Fibroblast of the aortic adventitia (primary cell): ENCODE results near the gene NAXE. TPM values are rescaled to one million over a fixed set of nuclear protein-coding genes. Genes with fewer than 3 reads are reported as not detected.
"Not testable (repeated sequence)": the region's sequence is repeated elsewhere in the genome, so short reads cannot be mapped to it uniquely, and the experiment has no call there.

Experiments used
- DNase-seq: peaks from one replicate; pipeline ENCODE4 v3.0.0-alpha.2; 2010; ENCODE audit warnings: low read depth
- H3K4me3 ChIP-seq: 2 replicates; pipeline ENCODE4 v1.5.1; 2011; ENCODE audit warnings: low read depth, mild to moderate bottlenecking, control low read depth, low read length, moderate library complexity
- total RNA-seq: library from RNA; depleted of rRNA; stranded (reverse); fragments of >200 nt; gene quantifications from 2 replicates; pipeline ENCODE4 v1.2.3, GENCODE V29; 2012; ENCODE audit warnings: low replicate concordance
- TF ChIP-seq, protein P1 (sequence below): IDR thresholded peaks from 2 replicates; pipeline ENCODE4 v1.5.1; 2011; ENCODE audit warnings: mild to moderate bottlenecking, low read length, control low read depth, inconsistent platforms; ENCODE audit not compliant: insufficient read depth

The NAXE gene
- total RNA-seq, 1 donor: 64.2 TPM

DNA sequence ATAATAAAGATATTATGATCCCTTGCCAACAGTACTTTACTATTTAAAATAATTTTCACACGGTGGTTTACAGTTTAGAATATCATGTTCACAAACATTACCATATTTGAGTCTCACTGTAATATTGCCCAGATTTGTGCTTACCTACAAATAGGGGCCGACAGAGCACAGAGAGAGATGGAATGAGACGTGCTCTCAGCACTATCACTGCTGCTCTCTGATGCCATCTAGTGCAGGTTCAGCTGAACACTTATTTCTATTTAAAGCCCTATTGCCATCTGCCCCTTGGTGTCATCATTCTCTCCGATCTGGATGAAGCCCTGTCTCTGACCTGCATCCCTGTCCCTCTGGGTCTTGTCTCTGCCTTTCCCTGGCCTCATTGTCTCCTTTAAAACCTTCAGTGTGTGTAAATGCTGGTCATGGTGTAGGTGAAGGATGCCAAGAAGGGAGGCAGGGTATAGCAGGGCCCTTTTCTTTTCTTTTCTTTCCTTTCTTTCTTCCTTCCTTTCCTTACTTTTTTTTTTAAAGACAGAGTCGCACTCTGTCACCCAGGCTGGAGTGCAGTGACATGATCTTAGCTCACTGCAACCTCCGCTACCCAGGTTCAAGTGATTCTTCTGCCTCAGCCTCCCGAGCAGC is 16.6 kb downstream of the NAXE start:
- DNase-seq: peak; percentile 82
- H3K4me3 ChIP-seq: no peak overlapping the region
- TF ChIP-seq, protein P1, sequence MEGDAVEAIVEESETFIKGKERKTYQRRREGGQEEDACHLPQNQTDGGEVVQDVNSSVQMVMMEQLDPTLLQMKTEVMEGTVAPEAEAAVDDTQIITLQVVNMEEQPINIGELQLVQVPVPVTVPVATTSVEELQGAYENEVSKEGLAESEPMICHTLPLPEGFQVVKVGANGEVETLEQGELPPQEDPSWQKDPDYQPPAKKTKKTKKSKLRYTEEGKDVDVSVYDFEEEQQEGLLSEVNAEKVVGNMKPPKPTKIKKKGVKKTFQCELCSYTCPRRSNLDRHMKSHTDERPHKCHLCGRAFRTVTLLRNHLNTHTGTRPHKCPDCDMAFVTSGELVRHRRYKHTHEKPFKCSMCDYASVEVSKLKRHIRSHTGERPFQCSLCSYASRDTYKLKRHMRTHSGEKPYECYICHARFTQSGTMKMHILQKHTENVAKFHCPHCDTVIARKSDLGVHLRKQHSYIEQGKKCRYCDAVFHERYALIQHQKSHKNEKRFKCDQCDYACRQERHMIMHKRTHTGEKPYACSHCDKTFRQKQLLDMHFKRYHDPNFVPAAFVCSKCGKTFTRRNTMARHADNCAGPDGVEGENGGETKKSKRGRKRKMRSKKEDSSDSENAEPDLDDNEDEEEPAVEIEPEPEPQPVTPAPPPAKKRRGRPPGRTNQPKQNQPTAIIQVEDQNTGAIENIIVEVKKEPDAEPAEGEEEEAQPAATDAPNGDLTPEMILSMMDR: peak; percentile 89

DNA sequence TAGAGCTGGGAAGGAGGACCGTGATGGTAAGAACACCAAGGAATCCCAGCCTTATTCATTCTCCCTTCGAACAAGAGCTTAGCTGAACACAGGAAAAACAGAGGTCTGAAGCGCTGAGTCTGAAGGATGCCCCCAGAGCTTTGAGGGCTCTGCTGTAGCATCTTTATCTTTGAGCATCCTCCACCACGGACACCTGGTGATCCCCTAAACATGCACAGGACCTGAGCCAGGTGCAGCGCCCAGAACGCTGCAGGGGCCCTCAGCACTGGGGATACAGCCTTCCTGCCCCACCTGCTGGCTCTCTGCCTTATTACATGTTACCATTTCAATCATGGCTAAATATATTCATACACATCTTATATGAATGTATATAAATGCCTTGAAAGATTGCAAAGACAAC is 17.4 kb downstream of the NAXE start:
- TF ChIP-seq, protein P1: peak; percentile 37
- no peak overlapping the region for H3K4me3 ChIP-seq
- DNase-seq: no peak

GRCh38 chr1:156610072-156610471 is 18.5 kb downstream of the NAXE start:
- DNase-seq, H3K4me3 ChIP-seq: not testable (repeated sequence)

DNA sequence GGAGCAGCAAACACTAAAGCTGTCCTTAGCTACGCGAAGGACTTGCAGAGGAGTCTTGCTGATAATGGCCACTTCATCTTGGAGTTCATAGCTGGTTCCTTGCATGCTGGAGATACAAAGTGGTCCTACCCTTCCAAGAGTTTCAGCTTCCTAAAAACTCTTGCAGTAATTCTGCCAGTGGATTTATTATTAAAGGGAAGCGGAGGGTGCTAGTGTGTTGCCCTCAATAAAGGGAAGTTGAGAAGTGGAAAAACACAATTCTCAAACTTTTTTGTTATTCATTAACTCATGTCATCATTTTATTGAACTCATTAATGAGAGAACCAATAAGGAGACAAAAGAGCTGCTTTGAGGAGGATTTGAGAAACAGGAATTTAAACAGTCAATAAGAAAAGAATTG is 21.1 kb downstream of the NAXE start:
- no peak overlapping the region for H3K4me3 ChIP-seq
- TF ChIP-seq, protein P1: no peak
- DNase-seq: no peak

GRCh38 chr1:156615946-156616345 is 24.4 kb downstream of the NAXE start:
- no peak overlapping the region for H3K4me3 ChIP-seq
- TF ChIP-seq, protein P1: no peak
- DNase-seq: no peak

DNA sequence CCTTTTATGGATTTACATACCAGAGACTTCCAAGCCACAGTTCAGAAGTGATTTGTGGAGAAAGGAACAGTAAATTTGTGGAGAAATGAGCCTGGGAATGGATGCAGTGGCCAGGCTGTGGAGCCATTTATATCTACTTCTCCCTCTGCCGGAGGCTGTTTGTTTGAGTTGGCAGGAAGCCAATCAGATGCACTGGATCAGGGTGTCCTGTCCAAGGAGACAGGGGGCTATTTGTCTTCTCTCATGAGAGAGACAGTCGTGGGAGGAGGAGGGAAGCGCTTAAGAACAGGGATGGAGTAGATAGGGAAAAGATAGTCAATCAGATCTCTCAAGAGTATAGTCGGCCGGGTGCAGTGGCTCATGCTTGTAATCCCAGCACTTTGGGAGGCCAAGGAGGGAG is 24.9 kb downstream of the NAXE start:
- peak; percentile 44 for DNase-seq
- H3K4me3 ChIP-seq: no peak overlapping the region
- TF ChIP-seq, protein P1: peak; percentile 13

DNA sequence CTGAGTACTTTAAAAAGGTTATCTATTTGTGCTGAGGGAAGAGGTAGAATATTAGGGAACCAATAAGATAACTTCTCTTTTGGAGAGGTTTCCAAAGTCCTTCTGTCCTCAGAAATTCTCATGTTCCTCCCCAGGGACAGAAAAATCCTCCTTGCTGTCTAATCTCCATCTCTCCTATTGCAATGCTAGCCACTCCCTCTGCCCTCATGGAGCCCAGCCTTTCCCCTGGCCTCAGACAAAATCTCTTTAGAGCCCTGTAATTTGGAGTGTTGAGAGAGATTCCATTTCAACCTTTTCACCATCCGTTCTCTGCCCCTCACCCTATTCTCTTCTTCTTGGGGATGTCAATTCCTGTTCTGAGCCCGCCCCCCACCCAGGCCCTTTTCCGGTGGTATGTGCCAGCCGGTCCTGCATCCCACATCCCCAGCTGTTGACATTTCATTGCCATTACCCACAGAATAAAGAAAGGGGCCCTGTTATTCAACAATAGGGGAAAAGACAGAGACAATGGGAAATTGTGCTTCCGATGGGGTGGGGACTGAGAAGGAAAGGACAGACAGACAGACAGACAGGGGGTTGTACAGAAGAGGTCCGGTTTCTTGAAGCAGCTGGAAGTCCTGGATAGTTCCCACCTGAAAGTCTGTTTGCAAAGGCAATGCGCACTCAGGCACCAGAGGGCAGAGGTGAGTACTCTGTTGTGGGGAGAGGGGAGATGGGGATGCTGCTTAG is 27.4 kb downstream of the NAXE start, which contains the start of gene HAPLN2:
HAPLN2 (plus strand) TSS at position 563 of the 729 bp plus-strand sequence. CDS start 4,076 bp downstream, outside the sequence.
- TF ChIP-seq, protein P1: peak; percentile 43
- DNase-seq: no peak
- H3K4me3 ChIP-seq: no peak within 1 kb of the TSS
